Measurements from ENCODE around the gene VIPR2.

VIPR2 gene

DNA sequence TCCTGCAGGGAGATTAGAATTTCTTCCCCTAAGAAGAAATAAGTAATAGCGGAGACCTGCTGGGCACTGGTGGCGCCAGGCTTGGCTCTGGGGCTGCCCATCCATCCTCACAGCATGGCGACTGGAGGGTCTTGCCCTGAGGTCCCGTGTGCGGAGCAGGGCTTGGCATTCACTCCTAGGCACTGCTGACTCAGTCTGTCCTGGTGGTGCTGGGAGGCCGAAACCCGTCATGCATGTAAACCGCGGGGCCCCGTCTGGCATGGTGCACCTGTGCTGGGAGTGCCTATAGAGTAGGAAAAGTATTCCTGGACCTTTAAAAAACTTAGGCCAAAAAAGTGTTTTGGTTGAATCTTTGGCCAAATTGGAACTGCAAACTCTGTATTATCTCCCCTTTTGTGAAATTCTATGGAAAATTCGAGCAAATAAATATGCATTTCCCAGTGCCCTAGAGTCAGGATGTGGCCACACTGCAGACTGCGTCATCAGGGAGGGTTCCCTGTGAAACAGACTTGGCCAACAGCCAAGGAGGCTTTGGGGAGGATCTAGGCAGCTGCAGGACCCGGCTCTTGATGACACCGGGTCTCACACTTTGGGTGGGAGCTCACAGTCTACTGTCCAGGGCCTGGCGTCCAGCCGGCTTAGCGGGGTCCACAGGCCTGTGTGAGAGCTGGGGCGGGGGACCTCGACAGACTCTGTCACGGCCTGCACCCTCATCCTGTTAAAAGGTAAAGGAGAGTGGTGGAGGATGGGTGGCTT, 122.3 kb downstream of the VIPR2 start:
- no peak for DNase-seq

- DNase-seq, result no peak
Observed at GRCh38 chr7:159020987-159021386, 123.7 kb downstream of the VIPR2 start.

- no peak for DNase-seq
Observed at GRCh38 chr7:159019111-159019510, 125.6 kb downstream of the VIPR2 start.

GRCh38 chr7:159017741-159018140, 126.9 kb downstream of the VIPR2 start:
- no peak for DNase-seq

GRCh38 chr7:159017210-159017609, 127.5 kb downstream of the VIPR2 start:
- no peak for DNase-seq

- no peak for DNase-seq
Observed at GRCh38 chr7:159016591-159016990, 128.1 kb downstream of the VIPR2 start.

DNA sequence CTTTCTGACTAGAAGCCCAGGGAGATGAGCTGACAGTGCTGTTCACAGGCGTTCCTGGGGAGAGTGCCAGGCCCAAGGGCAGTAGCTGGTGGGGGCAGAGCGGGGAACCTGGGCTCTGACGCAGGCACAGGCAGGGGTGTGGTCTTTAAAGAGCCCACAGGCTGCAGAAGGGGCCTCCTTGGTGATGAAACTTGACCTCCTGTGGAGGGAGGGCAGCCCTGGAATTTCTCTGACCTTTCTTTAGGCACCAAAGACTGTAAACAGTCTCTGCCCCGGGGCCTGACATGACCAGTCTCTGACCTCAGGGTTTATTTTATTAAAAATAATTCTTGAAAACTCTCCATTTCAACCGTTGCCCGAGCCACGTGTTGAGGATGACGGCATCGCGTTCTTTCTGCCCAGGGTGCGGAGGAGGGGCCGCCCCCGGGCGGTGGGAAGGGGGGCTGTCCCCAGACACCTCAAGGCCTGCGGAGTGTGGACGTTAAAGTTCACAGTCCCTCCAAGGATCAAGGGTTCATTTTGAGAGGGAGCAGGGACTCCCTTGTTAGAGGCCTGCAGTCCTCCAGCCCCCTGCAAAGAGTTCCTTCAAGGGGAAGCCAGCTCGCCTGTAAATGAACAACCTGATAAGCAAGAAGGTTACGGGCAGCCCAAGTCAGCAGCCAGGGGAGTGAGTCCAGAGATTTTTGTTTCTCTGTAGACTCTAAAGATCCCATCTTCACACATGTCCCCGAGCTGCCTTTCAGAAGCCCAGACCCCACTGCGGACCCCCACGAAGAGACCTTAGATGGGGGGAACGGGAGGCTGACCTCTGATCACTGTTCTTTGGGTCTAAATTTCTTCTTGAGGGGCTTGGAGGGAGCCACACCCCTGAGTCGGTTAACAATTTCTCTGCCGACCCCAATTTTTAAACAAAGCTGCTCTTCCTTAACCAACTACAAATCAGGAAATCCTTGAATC, 128.9 kb downstream of the VIPR2 start:
- DNase-seq, result no peak

GRCh38 chr7:159015081-159015453, 129.6 kb downstream of the VIPR2 start:
- no peak for DNase-seq

- DNase-seq, result no peak
Observed at GRCh38 chr7:159014297-159015062, 130.2 kb downstream of the VIPR2 start.

DNA sequence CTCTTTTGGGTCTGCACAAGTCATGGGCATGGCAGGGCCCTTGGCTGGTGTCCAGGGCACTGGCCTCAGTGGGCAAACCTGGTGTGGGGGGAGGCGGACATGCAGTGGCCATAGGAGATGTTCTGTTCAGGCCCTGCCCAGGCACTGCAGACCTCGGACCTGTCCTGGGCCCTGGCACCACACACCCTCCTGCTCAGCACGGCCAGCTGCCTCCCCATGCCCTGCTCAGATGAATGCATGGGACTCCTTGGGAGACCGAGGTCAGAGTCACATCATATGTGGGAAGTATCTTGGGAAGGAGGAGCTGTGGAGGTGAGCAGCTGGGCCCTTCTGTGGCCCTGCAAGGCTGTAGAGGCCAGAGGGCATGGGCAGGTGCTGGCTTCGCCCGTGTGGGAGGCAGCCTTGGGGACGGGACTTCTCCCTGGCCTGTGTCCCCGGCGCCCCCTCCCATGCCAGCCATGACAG, 130.8 kb downstream of the VIPR2 start:
- DNase-seq, result no peak

DNA sequence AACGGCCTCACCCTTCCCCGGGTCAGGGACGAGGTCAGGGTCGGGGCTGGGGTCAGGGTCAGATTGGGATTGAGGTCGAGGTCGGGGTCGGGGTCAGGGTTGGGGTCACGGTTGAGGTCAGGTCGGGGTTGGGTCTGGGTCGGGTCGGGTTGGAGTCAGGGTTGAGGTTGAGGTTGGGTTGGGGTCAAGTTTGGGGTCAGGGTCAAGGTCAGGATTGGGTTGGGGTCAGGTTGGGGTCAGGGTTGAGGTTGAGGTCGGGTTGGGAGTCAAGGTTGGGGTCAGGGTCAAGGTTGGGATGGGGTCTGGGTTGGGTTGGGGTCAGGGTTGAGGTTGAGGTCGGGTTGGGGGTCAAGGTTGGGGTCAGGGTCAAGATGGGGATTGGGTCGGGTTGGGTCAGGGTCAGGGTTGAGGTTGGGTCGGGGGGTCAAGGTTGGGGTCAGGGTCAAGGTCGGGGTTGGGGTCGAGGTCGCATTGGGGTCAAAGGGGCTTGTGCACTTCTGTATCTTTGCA, 131.4 kb downstream of the VIPR2 start:
- no peak for DNase-seq

- DNase-seq, result no peak
Observed at GRCh38 chr7:159012353-159013069, 132.2 kb downstream of the VIPR2 start.

- DNase-seq, result no peak
Observed at GRCh38 chr7:159011722-159012022, 133.0 kb downstream of the VIPR2 start.

DNA sequence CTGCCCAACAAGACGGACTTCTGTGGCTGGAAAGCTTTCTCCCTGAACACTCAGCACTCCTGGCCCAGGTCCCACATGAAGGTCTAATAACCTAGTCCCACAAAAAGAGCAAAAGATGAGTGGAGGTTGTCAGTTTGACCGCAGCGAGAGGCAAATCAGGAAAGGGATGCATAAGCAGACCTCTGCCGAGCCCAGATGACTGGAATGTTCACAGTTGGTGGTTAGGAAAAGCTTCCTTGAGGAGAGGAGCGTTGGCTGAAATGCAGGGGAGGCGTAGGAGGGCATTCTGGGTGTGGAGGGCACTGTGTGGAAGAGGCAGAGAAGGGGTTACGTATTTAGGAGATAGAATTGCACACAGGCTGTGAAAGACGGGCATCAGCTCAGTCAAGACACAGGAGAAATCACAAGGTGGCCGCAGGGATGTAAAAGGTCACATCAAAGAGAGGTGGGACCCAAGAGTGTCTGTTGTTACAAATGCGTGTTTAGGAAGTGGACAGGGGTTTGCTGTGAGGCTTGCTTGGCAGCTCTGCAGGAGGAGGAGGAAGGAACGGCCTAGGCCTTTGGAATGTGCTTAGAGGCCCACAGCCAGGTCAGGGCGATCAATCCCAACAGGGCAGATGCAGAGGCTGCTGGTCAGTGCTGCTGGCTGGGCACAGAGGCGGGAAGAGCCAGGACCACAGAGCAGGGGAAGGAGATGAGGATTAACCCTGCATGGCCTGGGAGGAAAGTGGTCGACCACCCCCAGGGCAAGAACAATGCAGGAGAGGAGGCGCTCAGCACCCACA, 133.5 kb downstream of the VIPR2 start:
- DNase-seq, result no peak

DNA sequence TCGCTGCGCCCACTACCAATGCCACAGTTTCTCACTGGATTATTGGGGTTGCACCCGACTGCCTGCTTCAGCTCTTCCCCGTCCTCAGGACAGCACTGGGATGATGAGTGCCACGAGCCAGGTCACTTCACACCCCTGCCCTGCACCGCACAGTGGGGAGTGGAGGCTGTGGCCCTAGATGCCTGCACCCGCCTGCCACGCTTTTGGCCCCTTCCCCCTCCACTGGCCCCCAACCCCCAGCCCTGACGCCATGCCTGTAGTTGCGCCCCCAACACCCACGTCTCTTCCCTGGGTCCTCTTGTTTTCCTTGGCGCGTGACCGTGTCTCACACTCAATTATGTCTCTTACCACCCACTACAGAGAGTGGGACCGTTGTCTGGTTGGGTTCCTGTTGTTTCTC, 134.3 kb downstream of the VIPR2 start:
- no peak for DNase-seq

- DNase-seq, result no peak
Observed at GRCh38 chr7:159009951-159010350, 134.7 kb downstream of the VIPR2 start.

DNA sequence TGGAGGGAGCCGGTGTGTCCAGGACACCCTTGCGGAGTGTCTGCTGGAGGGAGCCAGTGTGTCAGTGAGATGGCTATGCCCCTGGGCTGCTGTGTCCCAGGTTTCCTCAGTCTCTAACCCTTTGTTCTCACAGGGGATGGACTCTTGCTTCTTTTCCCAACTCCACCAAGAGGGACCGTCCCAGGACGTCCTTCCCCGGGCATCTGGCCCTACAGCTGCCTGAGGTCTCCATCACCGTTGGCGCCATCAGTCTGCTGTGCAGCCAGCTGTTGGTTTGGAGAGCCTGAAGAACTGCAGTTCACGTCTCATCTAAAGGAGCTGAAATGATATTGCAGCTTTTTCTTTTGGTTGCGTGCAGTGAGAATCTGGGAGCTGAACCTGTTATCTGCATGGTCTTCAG, 136.2 kb downstream of the VIPR2 start:
- DNase-seq, result no peak

DNA sequence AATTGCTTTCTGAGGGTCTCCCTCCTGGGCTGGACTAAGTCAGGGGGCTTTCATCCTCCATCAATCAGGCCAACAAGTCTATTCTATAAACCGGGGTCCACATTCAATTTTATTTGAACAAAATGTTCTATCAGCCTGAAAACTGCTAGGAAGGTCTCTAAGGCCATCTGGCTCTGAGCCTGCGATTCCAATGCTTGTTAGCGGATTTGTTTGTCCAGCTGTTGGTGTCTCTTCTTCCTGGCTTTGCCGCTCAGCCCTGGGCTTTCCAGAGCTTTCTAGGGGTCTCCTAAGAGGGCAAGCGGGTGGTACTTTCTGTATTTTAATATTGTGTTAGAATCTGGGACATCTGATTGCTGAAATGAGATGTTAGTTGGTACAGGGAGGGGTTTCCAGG, 136.7 kb downstream of the VIPR2 start:
- no peak for DNase-seq

DNA sequence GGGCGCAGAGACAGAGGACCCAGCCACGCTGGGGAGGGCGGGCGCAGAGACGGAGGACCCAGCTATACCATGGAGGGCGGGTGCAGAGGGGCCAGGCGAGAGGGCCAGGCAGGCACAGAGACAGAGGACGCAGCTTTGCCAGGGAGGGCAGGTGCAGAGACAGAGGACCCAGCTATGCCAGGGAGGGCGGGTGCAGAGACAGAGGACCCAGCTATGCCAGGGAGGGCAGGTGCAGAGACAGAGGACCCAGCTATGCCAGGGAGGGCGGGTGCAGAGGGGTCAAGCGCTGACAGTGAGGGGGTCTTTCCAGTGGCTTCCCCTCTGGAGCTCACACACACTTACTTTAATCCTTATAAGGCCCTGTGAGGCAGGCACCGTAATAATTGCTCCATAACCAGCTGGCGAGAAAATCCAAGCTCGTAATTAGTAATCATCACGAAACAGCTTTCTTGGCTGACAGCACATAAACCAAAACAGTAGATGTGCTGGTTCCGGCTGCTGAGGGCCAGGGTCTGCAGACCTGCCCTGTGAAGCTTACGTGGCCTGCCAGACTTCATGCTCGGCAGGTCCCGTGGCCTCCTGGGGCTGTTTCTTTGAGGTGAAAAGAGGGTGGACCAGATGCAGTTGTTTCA, 137.2 kb downstream of the VIPR2 start:
- no peak for DNase-seq

GRCh38 chr7:159006610-159007130, 138.0 kb downstream of the VIPR2 start:
- DNase-seq, result no peak

All from activated gamma-delta T cell (primary cell).